K562 (cell line): ENCODE results near the gene IQCN. TPM values are rescaled to one million over a fixed set of nuclear protein-coding genes. Genes with fewer than 3 reads are reported as not detected.

Experiments used
- ATF3 ChIP-seq, 2 experiments: fragments of 450-650 bp in 1 of 2; sonication (generic) in 1 of 2; formaldehyde crosslinking in 1 of 2; IDR thresholded peaks in 1 of 2; conservative IDR thresholded peaks in 1 of 2; 2 replicates each; pipeline versions ENCODE4 v1.6.1 to v1.8.1; 2016 to 2023; ENCODE audit warnings: mild to moderate bottlenecking in 2 of 2, moderate library complexity in 2 of 2, inconsistent platforms in 1 of 2, missing genetic modification reagents in 1 of 2
- BDP1 ChIP-seq: IDR thresholded peaks from 3 replicates; pipeline ENCODE4 v1.6.1; 2011; ENCODE audit not compliant: insufficient read length, insufficient read depth
- CGGBP1 ChIP-seq: fragments of 250-450 bp; sonication (Bioruptor Pico); IDR thresholded peaks from 2 replicates; pipeline ENCODE4 v1.9.0; 2021; ENCODE audit warnings: mild to moderate bottlenecking
- ETS2 ChIP-seq: IDR thresholded peaks from 2 replicates; pipeline ENCODE4 v1.6.1; 2016; ENCODE audit warnings: borderline replicate concordance, missing genetic modification characterization, mild to moderate bottlenecking, moderate library complexity, missing compliant biosample characterization; ENCODE audit not compliant: poor library complexity, severe bottlenecking
- GMEB1 ChIP-seq: fragments of 250-450 bp; sonication (Bioruptor Pico); IDR thresholded peaks from 2 replicates; pipeline ENCODE4 v1.4.0; 2020; ENCODE audit warnings: mild to moderate bottlenecking
- HDAC3 ChIP-seq: fragments of 450-650 bp; IDR thresholded peaks from 2 replicates; pipeline ENCODE4 v1.6.1; 2018; ENCODE audit warnings: borderline replicate concordance, mild to moderate bottlenecking, moderate library complexity; ENCODE audit not compliant: partially characterized antibody
- HMGXB4 ChIP-seq: sonication (generic); formaldehyde crosslinking; IDR thresholded peaks from 2 replicates; pipeline ENCODE4 v1.8.1; 2023; ENCODE audit warnings: mild to moderate bottlenecking, missing genetic modification reagents
- KLF1 ChIP-seq: fragments of 450-650 bp; IDR thresholded peaks from 2 replicates; pipeline ENCODE4 v1.6.1; 2016; ENCODE audit warnings: missing genetic modification characterization, missing compliant biosample characterization
- KLF10 ChIP-seq: fragments of 250-450 bp; sonication (Bioruptor Pico); IDR thresholded peaks from 2 replicates; pipeline ENCODE4 v1.6.1; 2021; ENCODE audit warnings: matching md5 sums
- MBD1 ChIP-seq: fragments of 250-450 bp; sonication (Bioruptor Pico); IDR thresholded peaks from 2 replicates; pipeline ENCODE4 v1.8.0; 2022; ENCODE audit warnings: inconsistent platforms
- PHB2 ChIP-seq: fragments of 450-650 bp; IDR thresholded peaks from 2 replicates; pipeline ENCODE4 v1.6.1; 2017; ENCODE audit warnings: low read depth
- STAT5B ChIP-seq: fragments of 250-450 bp; sonication (Bioruptor Pico); IDR thresholded peaks from 2 replicates; pipeline ENCODE4 v1.8.0; 2021; ENCODE audit warnings: mild to moderate bottlenecking, inconsistent platforms
- THRB ChIP-seq: fragments of 450-650 bp; formaldehyde crosslinking; conservative IDR thresholded peaks from 2 replicates; pipeline ENCODE4 v1.4.0; 2022; ENCODE audit warnings: mild to moderate bottlenecking, missing genetic modification characterization
- ZBTB2 ChIP-seq: fragments of 450-650 bp; IDR thresholded peaks from 2 replicates; pipeline ENCODE4 v1.6.1; 2016; ENCODE audit warnings: antibody characterized with exemption
- ZBTB7A ChIP-seq: IDR thresholded peaks from 2 replicates; pipeline ENCODE4 v1.6.1; 2011; ENCODE audit warnings: low read depth, mild to moderate bottlenecking, low read length, moderate library complexity, borderline replicate concordance; ENCODE audit not compliant: control insufficient read depth
- ZNF140 ChIP-seq: fragments of 250-450 bp; sonication (Bioruptor Pico); IDR thresholded peaks from 2 replicates; pipeline ENCODE4 v1.8.0; 2021; ENCODE audit warnings: moderate library complexity, mild to moderate bottlenecking, inconsistent platforms
- ZNF165 ChIP-seq: fragments of 250-450 bp; sonication (Bioruptor Pico); IDR thresholded peaks from 2 replicates; pipeline ENCODE4 v1.4.0; 2020; ENCODE audit warnings: borderline replicate concordance
- polyA plus RNA-seq, 8 experiments: library from polyadenylated mRNA; depleted of rRNA in 4 of 8; stranded (reverse) in 5 of 8; unstranded in 3 of 8; fragments of >200 nt; fragmentation: Nextera tagmentation in 2 of 8; fragmentation: Illumina TruSeq in 1 of 8; extraction: Ambion mirVana in 2 of 8; extraction: Trizol in 1 of 8; gene quantifications; 2 replicates each; pipeline versions ENCODE4 v1.2.1 to v1.2.3, GENCODE V29; 2011 to 2014; ENCODE audit warnings: inconsistent platforms in 1 of 8, missing spikeins in 1 of 8
- total RNA-seq, 7 experiments: library from RNA; depleted of rRNA in 6 of 7; stranded (reverse); fragments of >200 nt in 6 of 7; fragmentation: Illumina TruSeq in 2 of 7; extraction: Trizol in 2 of 7; gene quantifications; 2 replicates each; pipeline versions ENCODE4 v1.2.1 to v1.2.3, GENCODE V29; 2011 to 2021; ENCODE audit warnings: low replicate concordance in 1 of 7

The IQCN gene
- total and polyA plus RNA-seq, 9 of the 15 experiments (the other 6 are each of a cell fraction or from before 2014, with no cell fraction given): 0.01 to 0.07 (median 0.04) TPM; not detected in 3

GRCh38 chr19:18322759-18323460, 48.7 kb upstream of the IQCN start, which contains the start of gene LSM4 (continued):
- TF ChIP-seq MBD1 (no peak), BDP1 (no peak), ZNF140 (no peak), KLF1 (tag) (peak; percentile 36; the same call in 1 of the 2 replicates), HMGXB4 (CRISPR knock-in tag) (no peak), ETS2 (tag) (no peak), KLF10 (CRISPR knock-in tag) (no peak), ZNF165 (no peak), PHB2 (no peak), ZBTB7A (peak; percentile 67; the same call in 1 of the 2 replicates), ATF3 (IDR thresholded peaks at IDR 0.05) (no peak), ATF3 (CRISPR knock-in tag; conservative IDR thresholded peaks at IDR 0.05) (no peak), ZBTB2 (peak; percentile 90), STAT5B (CRISPR knock-in tag) (no peak), HDAC3 (no peak), GMEB1 (CRISPR knock-in tag) (peak; percentile 76), THRB (no peak), CGGBP1 (CRISPR knock-in tag) (peak; percentile 69; the same call in 1 of the 2 replicates)
